HEK293 (cell line): ENCODE data around the gene CDH5.

Experiments
- SCRT1 ChIP-seq: fragments of 450-650 bp; formaldehyde crosslinking; IDR thresholded peaks from 2 replicates; pipeline ENCODE4 v1.5.1; 2016; ENCODE audit warnings: missing biosample characterization, missing genetic modification characterization, borderline replicate concordance
- ZBTB20 ChIP-seq: fragments of 450-650 bp; formaldehyde crosslinking; IDR thresholded peaks from 2 replicates; pipeline ENCODE4 v1.5.1; 2016; ENCODE audit warnings: missing biosample characterization, missing genetic modification characterization
- ZFP41 ChIP-seq: fragments of 450-650 bp; formaldehyde crosslinking; IDR thresholded peaks from 2 replicates; pipeline ENCODE4 v1.5.1; 2016; ENCODE audit warnings: missing biosample characterization, missing genetic modification characterization, borderline replicate concordance
- ZNF133 ChIP-seq: fragments of 450-650 bp; formaldehyde crosslinking; IDR thresholded peaks from 2 replicates; pipeline ENCODE4 v1.5.1; 2016; ENCODE audit warnings: missing biosample characterization, missing genetic modification characterization
- ZNF555 ChIP-seq: fragments of 450-650 bp; formaldehyde crosslinking; conservative IDR thresholded peaks from 2 replicates; pipeline ENCODE4 v1.5.1; 2017; ENCODE audit warnings: missing biosample characterization, mild to moderate bottlenecking, missing genetic modification characterization, inconsistent platforms
- ZNF561 ChIP-seq: fragments of 450-650 bp; IDR thresholded peaks from 2 replicates; pipeline ENCODE4 v1.5.1; 2018; ENCODE audit warnings: missing biosample characterization, missing genetic modification characterization, borderline replicate concordance
- ZNF654 ChIP-seq: fragments of 450-650 bp; formaldehyde crosslinking; IDR thresholded peaks from 2 replicates; pipeline ENCODE4 v1.5.1; 2016; ENCODE audit warnings: low read depth, missing biosample characterization, missing genetic modification characterization
- TF ChIP-seq, protein P1 (sequence below): fragments of 450-650 bp; formaldehyde crosslinking; IDR thresholded peaks from 2 replicates; pipeline ENCODE4 v1.5.1; 2016; ENCODE audit warnings: missing biosample characterization, missing genetic modification characterization
- TF ChIP-seq, protein P2 (sequence below): fragments of 450-650 bp; formaldehyde crosslinking; IDR thresholded peaks from 2 replicates; pipeline ENCODE4 v1.5.1; 2016; ENCODE audit warnings: missing biosample characterization, missing genetic modification characterization

GRCh38 chr16:66377324-66377723 is 10.8 kb downstream of the CDH5 start:
- TF ChIP-seq, protein P1, sequence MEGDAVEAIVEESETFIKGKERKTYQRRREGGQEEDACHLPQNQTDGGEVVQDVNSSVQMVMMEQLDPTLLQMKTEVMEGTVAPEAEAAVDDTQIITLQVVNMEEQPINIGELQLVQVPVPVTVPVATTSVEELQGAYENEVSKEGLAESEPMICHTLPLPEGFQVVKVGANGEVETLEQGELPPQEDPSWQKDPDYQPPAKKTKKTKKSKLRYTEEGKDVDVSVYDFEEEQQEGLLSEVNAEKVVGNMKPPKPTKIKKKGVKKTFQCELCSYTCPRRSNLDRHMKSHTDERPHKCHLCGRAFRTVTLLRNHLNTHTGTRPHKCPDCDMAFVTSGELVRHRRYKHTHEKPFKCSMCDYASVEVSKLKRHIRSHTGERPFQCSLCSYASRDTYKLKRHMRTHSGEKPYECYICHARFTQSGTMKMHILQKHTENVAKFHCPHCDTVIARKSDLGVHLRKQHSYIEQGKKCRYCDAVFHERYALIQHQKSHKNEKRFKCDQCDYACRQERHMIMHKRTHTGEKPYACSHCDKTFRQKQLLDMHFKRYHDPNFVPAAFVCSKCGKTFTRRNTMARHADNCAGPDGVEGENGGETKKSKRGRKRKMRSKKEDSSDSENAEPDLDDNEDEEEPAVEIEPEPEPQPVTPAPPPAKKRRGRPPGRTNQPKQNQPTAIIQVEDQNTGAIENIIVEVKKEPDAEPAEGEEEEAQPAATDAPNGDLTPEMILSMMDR: no peak
- TF ChIP-seq ZNF654: no peak
- TF ChIP-seq ZNF133 (tag by site-specific recombination): no peak
- TF ChIP-seq ZNF561 (tag by site-specific recombination): no peak
- no peak for TF ChIP-seq SCRT1 (tag by site-specific recombination)
- TF ChIP-seq, protein P2, sequence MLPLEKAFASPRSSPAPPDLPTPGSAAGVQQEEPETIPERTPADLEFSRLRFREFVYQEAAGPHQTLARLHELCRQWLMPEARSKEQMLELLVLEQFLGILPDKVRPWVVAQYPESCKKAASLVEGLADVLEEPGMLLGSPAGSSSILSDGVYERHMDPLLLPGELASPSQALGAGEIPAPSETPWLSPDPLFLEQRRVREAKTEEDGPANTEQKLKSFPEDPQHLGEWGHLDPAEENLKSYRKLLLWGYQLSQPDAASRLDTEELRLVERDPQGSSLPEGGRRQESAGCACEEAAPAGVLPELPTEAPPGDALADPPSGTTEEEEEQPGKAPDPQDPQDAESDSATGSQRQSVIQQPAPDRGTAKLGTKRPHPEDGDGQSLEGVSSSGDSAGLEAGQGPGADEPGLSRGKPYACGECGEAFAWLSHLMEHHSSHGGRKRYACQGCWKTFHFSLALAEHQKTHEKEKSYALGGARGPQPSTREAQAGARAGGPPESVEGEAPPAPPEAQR (tag by site-specific recombination): no peak
- TF ChIP-seq ZNF555 (tag by site-specific recombination): no peak
- no peak for TF ChIP-seq ZBTB20 (tag by site-specific recombination)
- TF ChIP-seq ZFP41 (tag by site-specific recombination): no peak
